IPS DF 6.9 (cell line): ENCODE results near the gene TRAPPC12.

ENCODE experiments used
- DNase-seq: peaks from one replicate; pipeline ENCODE4 v3.0.0-alpha.2; 2013; ENCODE audit warnings: low read depth, low spot score
- H3K27ac ChIP-seq: one replicate; pipeline ENCODE4 v1.5.1; 2013; ENCODE audit warnings: low read length, control low read depth
- H3K27me3 ChIP-seq: 2 replicates; pipeline ENCODE4 v1.6.1; 2013; ENCODE audit warnings: mild to moderate bottlenecking, low read length; ENCODE audit not compliant: control insufficient read depth, insufficient read depth
- H3K36me3 ChIP-seq: 2 replicates; pipeline ENCODE4 v1.6.1; 2013; ENCODE audit warnings: low read length; ENCODE audit not compliant: control insufficient read depth, insufficient read depth
- H3K4me1 ChIP-seq: 2 replicates; pipeline ENCODE4 v1.6.1; 2013; ENCODE audit warnings: low read length; ENCODE audit not compliant: control insufficient read depth, insufficient read depth
- H3K4me3 ChIP-seq: 2 replicates; pipeline ENCODE4 v1.5.1; 2013; ENCODE audit warnings: mild to moderate bottlenecking, low read length
- H3K9me3 ChIP-seq: 2 replicates; pipeline ENCODE4 v1.6.1; 2013; ENCODE audit warnings: low read length, inconsistent platforms; ENCODE audit not compliant: control insufficient read depth, insufficient read depth
- WGBS: extraction: QIAGEN DNeasy Blood & Tissue Kit; methylation state at CpG from one replicate; pipeline ENCODE4 v1.1.7; 2013; ENCODE audit warnings: mixed read lengths, missing lambda C conversion rate; ENCODE audit not compliant: insufficient read length, insufficient coverage; 5-methylcytosine and 5-hydroxymethylcytosine counted together

The TRAPPC12 gene

GRCh38 chr2:3421580-3421979, 42.1 kb downstream of the TRAPPC12 start:
- no peaks in the 10 kb centered on the region for H3K4me1 ChIP-seq
- WGBS, result no CpG with 5 or more reads among the region's 19 CpGs
- DNase-seq, result no peak
- no peak overlapping the region for H3K27ac ChIP-seq
- peaks cover 13% of the 10 kb centered on the region for H3K36me3 ChIP-seq
- no peaks in the 10 kb centered on the region for H3K9me3 ChIP-seq
- no peaks in the 10 kb centered on the region for H3K27me3 ChIP-seq
- H3K4me3 ChIP-seq, result no peak overlapping the region

GRCh38 chr2:3422161-3422779, 42.8 kb downstream of the TRAPPC12 start:
- Histone ChIP-seq H3K36me3 (peaks cover 14% of the 10 kb centered on the region), H3K27me3 (no peaks in the 10 kb centered on the region), H3K4me1 (no peaks in the 10 kb centered on the region), H3K9me3 (no peaks in the 10 kb centered on the region), H3K4me3 (no peak overlapping the region), H3K27ac (no peak overlapping the region)
- no peak for DNase-seq
- WGBS, result no CpG with 5 or more reads among the region's 16 CpGs

- whole genome bisulfite sequencing, result no CpG with 5 or more reads among the region's 19 CpGs
- Histone ChIP-seq H3K27ac (no peak overlapping the region), H3K4me1 (no peaks in the 10 kb centered on the region), H3K36me3 (peaks cover 14% of the 10 kb centered on the region), H3K4me3 (no peak overlapping the region), H3K27me3 (no peaks in the 10 kb centered on the region), H3K9me3 (no peaks in the 10 kb centered on the region)
- DNase-seq, result peak; percentile 31
These were observed 44.1 kb downstream of the TRAPPC12 start for GRCh38 chr2:3423492-3424170.

GRCh38 chr2:3424171-3424795, 44.8 kb downstream of the TRAPPC12 start:
- Histone ChIP-seq H3K27me3 (no peaks in the 10 kb centered on the region), H3K9me3 (no peaks in the 10 kb centered on the region), H3K36me3 (peaks cover 14% of the 10 kb centered on the region), H3K4me1 (no peaks in the 10 kb centered on the region), H3K4me3 (no peak overlapping the region), H3K27ac (no peak overlapping the region)
- no peak for DNase-seq
- no CpG with 5 or more reads among the region's 9 CpGs for WGBS

- Histone ChIP-seq H3K4me1 (no peaks in the 10 kb centered on the region), H3K4me3 (no peak overlapping the region), H3K9me3 (no peaks in the 10 kb centered on the region), H3K27me3 (no peaks in the 10 kb centered on the region), H3K36me3 (peaks cover 14% of the 10 kb centered on the region), H3K27ac (no peak overlapping the region)
- no peak for DNase-seq
- no CpG with 5 or more reads among the region's 14 CpGs for WGBS
These were observed 47.1 kb downstream of the TRAPPC12 start for GRCh38 chr2:3426615-3427014.

DNA sequence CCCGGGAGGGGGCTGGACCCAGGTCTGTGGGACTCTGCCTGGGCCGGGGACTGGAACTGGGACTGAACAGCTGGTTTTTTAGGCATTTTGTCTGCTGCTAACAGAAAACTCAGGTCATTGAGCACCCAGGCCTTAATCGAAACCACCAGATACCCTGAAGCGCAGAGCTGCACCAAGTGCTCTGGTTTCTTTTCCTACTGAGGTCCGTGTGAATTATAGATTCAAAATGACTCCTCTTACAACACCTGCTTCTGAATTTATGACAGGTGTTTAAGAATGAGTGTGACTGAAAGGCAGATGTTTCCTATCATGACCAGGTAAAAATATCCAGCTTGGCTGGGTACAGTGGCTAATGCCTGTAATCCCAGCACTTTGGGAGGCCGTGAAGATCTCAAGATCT, 47.8 kb downstream of the TRAPPC12 start:
- peaks cover 14% of the 10 kb centered on the region for H3K36me3 ChIP-seq
- H3K4me3 ChIP-seq, result no peak overlapping the region
- WGBS, result no CpG with 5 or more reads among the region's 6 CpGs
- no peak overlapping the region for H3K27ac ChIP-seq
- no peaks in the 10 kb centered on the region for H3K4me1 ChIP-seq
- no peaks in the 10 kb centered on the region for H3K27me3 ChIP-seq
- no peak for DNase-seq
- H3K9me3 ChIP-seq, result no peaks in the 10 kb centered on the region

GRCh38 chr2:3428577-3428976, 49.1 kb downstream of the TRAPPC12 start:
- no peak overlapping the region for H3K27ac ChIP-seq
- no CpG with 5 or more reads among the region's 10 CpGs for WGBS
- no peak for DNase-seq

GRCh38 chr2:3429066-3429610, 49.6 kb downstream of the TRAPPC12 start:
- H3K4me1 ChIP-seq, result no peaks in the 10 kb centered on the region; the same call in 1 of the 2 replicates
- H3K4me3 ChIP-seq, result no peak overlapping the region
- H3K27ac ChIP-seq, result no peak overlapping the region
- H3K27me3 ChIP-seq, result no peaks in the 10 kb centered on the region
- no peak for DNase-seq
- no CpG with 5 or more reads among the region's 6 CpGs for WGBS
- H3K36me3 ChIP-seq, result peaks cover 16% of the 10 kb centered on the region
- H3K9me3 ChIP-seq, result no peaks in the 10 kb centered on the region

More at GRCh38 chr2:3428577-3428976, 49.1 kb downstream of the TRAPPC12 start:
- Histone ChIP-seq H3K4me3 (no peak overlapping the region), H3K9me3 (no peaks in the 10 kb centered on the region), H3K27me3 (no peaks in the 10 kb centered on the region), H3K4me1 (no peaks in the 10 kb centered on the region; the same call in 1 of the 2 replicates), H3K36me3 (peaks cover 14% of the 10 kb centered on the region)

GRCh38 chr2:3430172-3430571, 50.7 kb downstream of the TRAPPC12 start:
- no CpG with 5 or more reads among the region's 6 CpGs for WGBS
- Histone ChIP-seq H3K36me3 (peaks cover 10% of the 10 kb centered on the region), H3K27me3 (no peaks in the 10 kb centered on the region), H3K4me1 (no peaks in the 10 kb centered on the region; the same call in 1 of the 2 replicates), H3K9me3 (no peaks in the 10 kb centered on the region), H3K27ac (no peak overlapping the region), H3K4me3 (no peak overlapping the region)
- DNase-seq, result no peak

GRCh38 chr2:3430740-3431490, 51.4 kb downstream of the TRAPPC12 start:
- Histone ChIP-seq H3K9me3 (no peaks in the 10 kb centered on the region), H3K27ac (no peak overlapping the region), H3K27me3 (no peaks in the 10 kb centered on the region), H3K36me3 (peaks cover 7% of the 10 kb centered on the region), H3K4me3 (no peak overlapping the region), H3K4me1 (no peaks in the 10 kb centered on the region; the same call in 1 of the 2 replicates)
- DNase-seq, result no peak
- WGBS, result no CpG with 5 or more reads among the region's 20 CpGs
